HG02938 (cell line): Measurements from ENCODE around the gene SLIT1.

ENCODE experiments used
- ATAC-seq: cut with Tn5 transposase; IDR thresholded peaks from one replicate; pipeline ENCODE4 v1.9.1; 2021; ENCODE audit warnings: mild to moderate bottlenecking, moderate library complexity; ENCODE audit not compliant: unreplicated experiment

SLIT1 gene

DNA sequence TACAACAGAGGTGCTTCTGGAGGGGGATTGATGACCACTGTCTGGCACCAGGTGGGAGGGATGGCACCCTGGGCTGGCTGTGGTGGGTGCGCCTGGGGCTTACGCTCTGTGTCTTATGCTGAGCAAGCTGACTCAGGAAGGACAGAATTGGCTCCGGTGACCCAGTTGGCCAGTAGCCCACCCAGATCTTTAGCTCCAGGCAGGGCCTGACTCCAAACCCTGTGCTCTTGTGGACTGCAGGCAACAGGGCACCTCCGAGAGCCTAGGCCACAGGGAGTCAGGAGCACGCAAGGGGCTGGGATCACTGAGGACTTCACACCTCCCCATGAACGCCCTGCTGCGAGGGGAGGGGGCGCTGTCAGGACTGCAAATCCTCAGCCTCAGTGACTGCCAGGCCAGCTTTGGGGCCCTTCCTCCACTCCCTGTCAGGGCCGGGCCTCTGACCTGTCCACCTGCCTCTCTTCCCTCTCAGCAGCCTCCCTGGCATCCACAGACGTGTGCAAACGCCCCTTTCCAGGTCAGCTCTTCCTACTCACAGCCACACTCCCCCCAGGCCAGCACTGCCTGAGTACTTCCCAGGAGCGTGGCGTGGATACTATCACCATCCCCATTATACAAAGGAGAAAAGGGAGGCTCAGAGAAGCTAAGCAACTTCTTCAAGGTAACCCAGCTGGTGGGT lies 118.7 kb downstream of the SLIT1 start:
- ATAC-seq: no peak

GRCh38 chr10:97065686-97066660 lies 119.8 kb downstream of the SLIT1 start:
- no peak for ATAC-seq

GRCh38 chr10:97065128-97065527 lies 120.6 kb downstream of the SLIT1 start:
- ATAC-seq: no peak

DNA sequence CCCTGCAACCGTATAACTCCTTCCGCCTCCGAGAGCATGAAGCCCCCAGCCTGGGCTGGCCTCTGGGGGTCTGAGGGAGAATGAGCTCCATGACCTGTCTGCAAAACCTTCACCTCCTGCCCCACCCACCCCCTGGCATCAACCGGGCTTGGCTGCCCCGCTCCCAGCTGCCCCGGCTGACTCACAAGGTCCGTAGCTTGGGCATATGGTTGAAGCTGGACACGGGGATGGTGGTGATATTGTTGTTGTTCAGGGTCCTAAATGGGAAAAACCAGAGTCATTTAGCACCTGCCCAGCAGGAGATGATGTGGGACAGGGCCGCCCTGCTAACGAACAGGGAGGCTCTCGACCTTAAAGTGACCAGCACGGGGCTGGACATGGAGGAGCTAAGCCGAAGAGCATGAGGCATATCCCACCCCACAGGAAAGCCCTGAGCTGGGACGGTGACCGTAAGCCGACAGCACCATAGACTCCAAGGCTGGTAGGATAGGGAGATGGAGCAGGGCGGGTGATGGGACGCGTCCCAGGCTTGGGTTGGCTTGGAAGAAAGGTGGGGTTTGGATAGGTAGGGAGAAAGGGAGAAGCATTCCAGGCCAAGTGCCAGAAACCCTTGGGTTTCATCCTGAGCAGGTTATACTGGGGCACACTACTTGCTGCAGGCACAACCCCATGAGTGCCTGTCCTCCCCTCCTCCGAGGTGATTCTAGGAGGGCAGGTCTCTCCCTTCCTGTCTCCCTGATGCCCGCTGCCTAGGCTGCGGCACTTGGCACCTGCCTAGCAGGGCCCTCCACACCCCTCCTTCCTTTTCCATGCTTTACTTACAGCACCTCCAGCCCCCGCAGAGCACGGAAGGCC lies 121.5 kb downstream of the SLIT1 start:
- no peak for ATAC-seq

- no peak for ATAC-seq
Observed at GRCh38 chr10:97063271-97063982, 122.3 kb downstream of the SLIT1 start.

GRCh38 chr10:97062456-97062855 lies 123.3 kb downstream of the SLIT1 start:
- ATAC-seq: no peak

DNA sequence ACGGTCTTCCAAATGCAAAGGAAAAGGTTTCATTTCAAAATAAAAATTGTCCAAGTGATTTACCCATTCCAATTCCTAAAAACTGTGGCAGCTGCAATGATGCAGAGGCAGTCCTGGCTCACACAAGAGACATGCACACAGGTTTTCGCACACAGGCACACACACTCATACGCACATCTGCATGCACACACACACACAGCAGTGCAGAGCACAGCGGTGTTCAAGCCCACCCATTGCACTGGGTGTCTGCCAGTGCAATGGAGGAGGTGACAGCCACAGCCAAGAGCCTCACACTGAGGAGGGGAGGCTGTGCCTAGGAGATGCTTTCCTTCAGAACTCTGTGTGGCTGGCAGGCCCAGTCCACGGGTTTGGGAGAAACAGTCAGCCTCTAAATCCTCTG lies 123.7 kb downstream of the SLIT1 start:
- no peak for ATAC-seq

- no peak for ATAC-seq
Observed at GRCh38 chr10:97061423-97061822, 124.3 kb downstream of the SLIT1 start.

GRCh38 chr10:97060441-97061084 lies 125.2 kb downstream of the SLIT1 start:
- ATAC-seq: no peak

- no peak for ATAC-seq
Observed at GRCh38 chr10:97059872-97060205, 125.9 kb downstream of the SLIT1 start.

- no peak for ATAC-seq
Observed at GRCh38 chr10:97059006-97059871, 126.5 kb downstream of the SLIT1 start.

DNA sequence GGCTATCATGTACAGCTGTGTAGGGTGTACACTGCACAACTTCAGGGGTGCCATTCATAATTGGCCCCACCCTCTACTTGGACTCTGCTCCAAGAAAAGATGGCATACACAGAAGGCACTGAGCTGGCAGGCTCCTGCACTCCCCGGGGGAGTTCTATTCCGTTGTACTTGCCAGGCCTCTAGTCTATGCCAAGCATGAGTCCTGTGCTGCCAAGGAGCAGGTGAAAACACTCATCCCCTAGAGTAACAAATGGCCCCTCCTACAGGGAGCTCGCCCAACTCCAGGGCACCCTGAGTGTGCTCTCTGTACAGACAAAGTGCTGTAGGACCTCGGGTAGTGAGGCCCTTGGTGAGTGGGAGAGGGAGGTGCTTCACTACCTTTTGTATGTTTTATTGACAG lies 127.2 kb downstream of the SLIT1 start:
- no peak for ATAC-seq

GRCh38 chr10:97057491-97058235 lies 128.1 kb downstream of the SLIT1 start:
- ATAC-seq: no peak

DNA sequence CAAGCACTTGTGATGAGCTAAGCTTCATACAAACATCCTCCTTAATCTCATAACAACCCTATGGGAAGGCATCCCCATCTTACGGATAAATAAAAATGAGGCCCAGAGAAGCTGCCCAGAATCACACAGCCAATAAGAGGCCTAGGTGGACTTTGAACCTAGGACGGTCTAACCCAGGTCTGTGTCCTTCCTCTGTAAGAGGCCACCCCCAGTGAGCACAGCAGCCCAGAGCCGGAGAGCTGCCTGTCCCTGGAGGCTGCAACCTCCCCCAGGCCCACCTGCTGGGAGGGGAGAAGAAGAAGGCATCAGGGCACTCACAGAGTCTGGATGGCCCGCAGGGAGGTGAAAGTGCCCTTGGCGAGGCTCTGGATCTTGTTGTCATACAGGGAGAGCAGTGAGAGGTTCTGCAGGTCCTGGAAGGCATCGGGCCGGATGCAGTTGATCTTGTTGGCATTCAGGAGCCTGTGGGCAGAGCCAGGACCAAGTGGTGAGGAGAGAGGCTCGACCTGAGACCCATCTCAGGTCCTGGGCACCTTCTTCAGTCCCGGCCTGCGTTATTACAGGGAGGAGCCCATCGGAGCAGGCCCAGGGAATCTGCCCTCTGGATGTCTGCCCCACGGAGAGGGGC lies 129.6 kb downstream of the SLIT1 start:
- no peak for ATAC-seq

- no peak for ATAC-seq
Observed at GRCh38 chr10:97053276-97053675, 132.5 kb downstream of the SLIT1 start.

DNA sequence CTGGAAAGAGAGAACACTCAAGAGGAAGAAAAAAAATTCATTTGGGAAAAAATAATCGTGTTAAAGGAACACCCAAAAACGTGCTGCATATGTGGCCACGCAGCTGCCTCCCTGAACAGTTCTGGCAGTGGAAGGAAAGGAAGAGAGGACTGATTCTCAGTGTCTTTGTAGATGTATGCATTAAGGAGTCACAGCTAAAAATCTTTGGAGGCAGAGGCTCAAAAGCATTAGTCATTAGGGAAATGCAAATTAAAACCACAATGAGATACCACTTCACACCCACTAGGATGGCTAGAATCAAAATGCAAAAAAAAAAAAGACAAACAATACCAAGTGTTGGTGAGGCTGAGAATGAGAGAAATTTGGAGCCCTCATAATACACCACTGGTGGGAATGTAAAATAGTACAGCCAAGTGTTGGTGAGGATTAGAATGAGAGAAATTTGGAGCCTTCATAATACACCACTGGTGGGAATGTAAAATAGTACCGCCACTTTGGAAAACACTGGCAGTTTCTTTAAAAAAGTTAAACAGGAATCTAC lies 134.7 kb downstream of the SLIT1 start:
- no peak for ATAC-seq

DNA sequence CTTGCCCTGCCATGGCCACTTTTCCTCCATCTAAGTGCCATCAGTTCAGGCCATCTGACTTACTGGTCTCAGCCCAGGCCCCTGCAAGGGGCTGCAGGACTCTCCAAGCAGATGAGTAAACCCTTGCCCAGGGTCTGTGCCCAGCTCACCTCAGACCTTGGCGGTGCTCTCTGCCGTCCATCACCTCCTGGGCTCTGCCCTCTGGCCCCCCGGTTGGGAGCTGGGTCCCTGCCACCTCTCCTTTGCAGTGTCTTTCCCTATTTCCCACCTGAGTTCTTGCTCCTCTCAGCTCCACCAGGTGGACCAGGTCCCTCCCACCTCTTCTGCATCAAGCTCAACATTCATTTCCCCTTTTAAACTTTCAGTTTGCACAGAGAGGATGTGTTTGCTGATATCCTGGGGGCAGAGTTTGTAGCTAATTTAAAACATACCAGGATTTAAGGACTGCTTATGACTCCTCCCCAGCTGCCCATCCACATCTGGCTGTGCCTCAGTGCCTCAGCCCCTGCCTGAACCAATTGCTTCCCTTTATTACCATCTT lies 135.5 kb downstream of the SLIT1 start:
- ATAC-seq: no peak

DNA sequence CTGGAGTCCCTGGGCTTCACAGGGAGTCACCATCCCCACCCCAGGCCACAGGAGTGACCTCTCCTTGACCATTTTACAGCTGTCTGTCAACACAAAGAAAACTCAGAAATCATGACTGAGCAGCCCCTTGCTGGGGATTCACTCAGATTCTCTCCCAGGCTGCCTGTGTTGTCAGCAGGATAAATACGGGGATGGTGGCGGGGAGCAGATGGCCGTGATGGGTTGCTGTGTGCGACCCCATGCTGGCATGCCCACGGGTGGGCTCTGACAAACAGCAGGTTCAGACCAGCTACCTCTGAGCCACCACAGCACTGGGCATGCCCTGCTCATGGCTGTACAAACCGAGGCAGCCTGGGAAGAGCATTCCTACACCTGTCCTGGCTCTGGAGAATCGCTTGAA lies 136.1 kb downstream of the SLIT1 start:
- no peak for ATAC-seq
